ENCODE results near the gene USP10.

Gene USP10

GRCh38 chr16:84749072-84749471 is 49.3 kb downstream of the USP10 start:
- H3K79me2 ChIP-seq (ENCODE audit: insufficient read depth, low read length), result peaks cover 85% of the 10 kb centered on the region
- H4K20me1 ChIP-seq (ENCODE audit: insufficient read depth, low read length, poor library complexity, severe bottlenecking), result peaks cover 37% of the 10 kb centered on the region
- H3K4me3 ChIP-seq (ENCODE audit: low read length, poor library complexity, severe bottlenecking), result no peak overlapping the region
- H3F3A ChIP-seq (ENCODE audit: low read depth), result no peaks in the 10 kb centered on the region
- H3K9me3 ChIP-seq (ENCODE audit: insufficient read depth, low read depth, low read length), result no peaks in the 10 kb centered on the region
- peak; percentile 57 for TF ChIP-seq CTCF (conservative IDR thresholded peaks at IDR 0.05; ENCODE audit: low read length)
- no peak for TF ChIP-seq EZH2phosphoT487 (IDR thresholded peaks at IDR 0.05; ENCODE audit: borderline replicate concordance)
- no peak overlapping the region for H3K4me2 ChIP-seq (ENCODE audit: low read depth, low read length, poor library complexity, severe bottlenecking)
- no peak overlapping the region for H2AFZ ChIP-seq (ENCODE audit: low read length)
- no peaks in the 10 kb centered on the region for H3K9me2 ChIP-seq (replicated peaks; ENCODE audit: low read depth, low read length)
- peaks cover 13% of the 10 kb centered on the region for H3K4me1 ChIP-seq (ENCODE audit: insufficient read depth, low read length, poor library complexity, severe bottlenecking)
- no peaks in the 10 kb centered on the region for H3K27me3 ChIP-seq (ENCODE audit: insufficient read depth, low read length, poor library complexity, severe bottlenecking)
- no peak overlapping the region for H3K9ac ChIP-seq (ENCODE audit: low read depth, low read length, poor library complexity, severe bottlenecking)
- H3K36me3 ChIP-seq (ENCODE audit: insufficient read depth, low read length), result peaks cover 50% of the 10 kb centered on the region

GRCh38 chr16:84749815-84750214 is 50.0 kb downstream of the USP10 start:
- peaks cover 46% of the 10 kb centered on the region for H3K36me3 ChIP-seq (ENCODE audit: insufficient read depth, low read length)
- peaks cover 85% of the 10 kb centered on the region for H3K79me2 ChIP-seq (ENCODE audit: insufficient read depth, low read length)
- no peak overlapping the region for H3K4me2 ChIP-seq (ENCODE audit: low read depth, low read length, poor library complexity, severe bottlenecking)
- no peak for TF ChIP-seq EZH2phosphoT487 (IDR thresholded peaks at IDR 0.05; ENCODE audit: borderline replicate concordance)
- no peak for TF ChIP-seq CTCF (conservative IDR thresholded peaks at IDR 0.05; ENCODE audit: low read length)
- H3F3A ChIP-seq (ENCODE audit: low read depth), result no peaks in the 10 kb centered on the region
- no peak overlapping the region for H3K4me3 ChIP-seq (ENCODE audit: low read length, poor library complexity, severe bottlenecking)
- no peak overlapping the region for H2AFZ ChIP-seq (ENCODE audit: low read length)
- H3K9me3 ChIP-seq (ENCODE audit: insufficient read depth, low read depth, low read length), result no peaks in the 10 kb centered on the region
- H3K27me3 ChIP-seq (ENCODE audit: insufficient read depth, low read length, poor library complexity, severe bottlenecking), result no peaks in the 10 kb centered on the region
- peaks cover 33% of the 10 kb centered on the region for H4K20me1 ChIP-seq (ENCODE audit: insufficient read depth, low read length, poor library complexity, severe bottlenecking)
- no peaks in the 10 kb centered on the region for H3K9me2 ChIP-seq (replicated peaks; ENCODE audit: low read depth, low read length)
- H3K9ac ChIP-seq (ENCODE audit: low read depth, low read length, poor library complexity, severe bottlenecking), result no peak overlapping the region
- H3K4me1 ChIP-seq (ENCODE audit: insufficient read depth, low read length, poor library complexity, severe bottlenecking), result peaks cover 21% of the 10 kb centered on the region

GRCh38 chr16:84750575-84750974 is 50.8 kb downstream of the USP10 start:
- H3K36me3 ChIP-seq (ENCODE audit: insufficient read depth, low read length), result peaks cover 38% of the 10 kb centered on the region

More at GRCh38 chr16:84750575-84750974, 50.8 kb downstream of the USP10 start:
- Histone ChIP-seq H3K79me2 (ENCODE audit: insufficient read depth, low read length) (peaks cover 87% of the 10 kb centered on the region), H3K4me2 (ENCODE audit: low read depth, low read length, poor library complexity, severe bottlenecking) (no peak overlapping the region), H3K9me2 (replicated peaks; ENCODE audit: low read depth, low read length) (no peaks in the 10 kb centered on the region), H3F3A (ENCODE audit: low read depth) (no peaks in the 10 kb centered on the region), H3K9me3 (ENCODE audit: insufficient read depth, low read depth, low read length) (no peaks in the 10 kb centered on the region), H4K20me1 (ENCODE audit: insufficient read depth, low read length, poor library complexity, severe bottlenecking) (peaks cover 33% of the 10 kb centered on the region), H3K9ac (ENCODE audit: low read depth, low read length, poor library complexity, severe bottlenecking) (no peak overlapping the region), H3K4me3 (ENCODE audit: low read length, poor library complexity, severe bottlenecking) (no peak overlapping the region), H3K4me1 (ENCODE audit: insufficient read depth, low read length, poor library complexity, severe bottlenecking) (peaks cover 27% of the 10 kb centered on the region), H2AFZ (ENCODE audit: low read length) (no peak overlapping the region), H3K27me3 (ENCODE audit: insufficient read depth, low read length, poor library complexity, severe bottlenecking) (no peaks in the 10 kb centered on the region)
- TF ChIP-seq EZH2phosphoT487 (IDR thresholded peaks at IDR 0.05; ENCODE audit: borderline replicate concordance) (no peak), CTCF (conservative IDR thresholded peaks at IDR 0.05; ENCODE audit: low read length) (no peak)

Data from Loucy (cell line).